Measurements from ENCODE around the gene TRMT2A.

DNA sequence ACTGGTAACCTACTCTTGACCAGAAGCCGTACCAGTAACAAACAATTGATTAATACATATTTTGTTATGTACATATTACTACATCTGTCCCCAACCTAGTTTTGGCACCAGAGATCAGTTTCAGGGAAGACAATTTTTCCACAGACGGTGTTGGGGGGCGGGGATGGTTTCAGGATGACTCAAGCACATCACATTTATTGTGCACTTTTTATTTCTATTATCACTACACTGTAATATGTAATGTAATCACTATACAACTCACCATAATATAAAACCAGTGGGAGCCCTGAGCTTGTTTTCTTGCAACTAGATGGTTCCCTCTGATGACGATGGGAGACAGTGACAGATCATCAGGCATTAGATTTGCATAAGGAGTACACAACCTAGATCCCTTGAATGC, 21.5 kb downstream of the TRMT2A start:
- TF ChIP-seq, protein P1, sequence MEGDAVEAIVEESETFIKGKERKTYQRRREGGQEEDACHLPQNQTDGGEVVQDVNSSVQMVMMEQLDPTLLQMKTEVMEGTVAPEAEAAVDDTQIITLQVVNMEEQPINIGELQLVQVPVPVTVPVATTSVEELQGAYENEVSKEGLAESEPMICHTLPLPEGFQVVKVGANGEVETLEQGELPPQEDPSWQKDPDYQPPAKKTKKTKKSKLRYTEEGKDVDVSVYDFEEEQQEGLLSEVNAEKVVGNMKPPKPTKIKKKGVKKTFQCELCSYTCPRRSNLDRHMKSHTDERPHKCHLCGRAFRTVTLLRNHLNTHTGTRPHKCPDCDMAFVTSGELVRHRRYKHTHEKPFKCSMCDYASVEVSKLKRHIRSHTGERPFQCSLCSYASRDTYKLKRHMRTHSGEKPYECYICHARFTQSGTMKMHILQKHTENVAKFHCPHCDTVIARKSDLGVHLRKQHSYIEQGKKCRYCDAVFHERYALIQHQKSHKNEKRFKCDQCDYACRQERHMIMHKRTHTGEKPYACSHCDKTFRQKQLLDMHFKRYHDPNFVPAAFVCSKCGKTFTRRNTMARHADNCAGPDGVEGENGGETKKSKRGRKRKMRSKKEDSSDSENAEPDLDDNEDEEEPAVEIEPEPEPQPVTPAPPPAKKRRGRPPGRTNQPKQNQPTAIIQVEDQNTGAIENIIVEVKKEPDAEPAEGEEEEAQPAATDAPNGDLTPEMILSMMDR (IDR thresholded peaks at IDR 0.05; ENCODE audit: low read depth, low read length): no peak
- TF ChIP-seq EZH2phosphoT487 (IDR thresholded peaks at IDR 0.05; ENCODE audit: low read depth): no peak
